Cardiac muscle cell (in vitro differentiated cells and primary cell): ENCODE data around the gene KYAT1. TPM values are rescaled to one million over a fixed set of nuclear protein-coding genes. Genes with fewer than 3 reads are reported as not detected.

Source experiments
- DNase-seq, 2 donors: peaks; one replicate each; pipeline versions ENCODE4 v3.0.0 to v3.0.0-alpha.2; 2010 to 2017; ENCODE audit warnings: low read depth in 1 of 2, low spot score in 1 of 2
- H3K27ac ChIP-seq: fragments of 200-600 bp; sonication (generic); 2 replicates; pipeline ENCODE4 v1.5.1; 2016
- H3K27me3 ChIP-seq: fragments of 200-600 bp; sonication (generic); 2 replicates; pipeline ENCODE4 v1.6.0; 2016; ENCODE audit warnings: control low read depth
- H3K36me3 ChIP-seq: fragments of 200-600 bp; sonication (generic); 2 replicates; pipeline ENCODE4 v1.5.1; 2016; ENCODE audit warnings: control low read depth
- H3K4me1 ChIP-seq: fragments of 200-600 bp; sonication (generic); 2 replicates; pipeline ENCODE4 v1.8.1; 2017; ENCODE audit warnings: low read depth, mild to moderate bottlenecking, mixed run types
- H3K4me3 ChIP-seq: fragments of 200-600 bp; sonication (generic); 2 replicates; pipeline ENCODE4 v1.5.1; 2016; ENCODE audit warnings: mild to moderate bottlenecking
- H3K9me3 ChIP-seq: fragments of 200-600 bp; sonication (generic); 2 replicates; pipeline ENCODE4 v1.5.1; 2017; ENCODE audit warnings: low read depth, mild to moderate bottlenecking, control low read depth
- CTCF ChIP-seq: IDR thresholded peaks from 2 replicates; pipeline ENCODE4 v1.5.1; 2012; ENCODE audit warnings: low read depth, mild to moderate bottlenecking, low read length
- polyA plus RNA-seq: library from polyadenylated mRNA; unstranded; fragments of >200 nt; fragmentation: Nextera tagmentation; extraction: Ambion mirVana; gene quantifications from 2 replicates; pipeline ENCODE4 v1.2.1, GENCODE V29; 2016
- total RNA-seq: library from RNA; depleted of rRNA; stranded (reverse); fragments of >200 nt; gene quantifications from 2 replicates; pipeline ENCODE4 v1.2.3, GENCODE V29; 2016

KYAT1 gene
- total and polyA plus RNA-seq, 2 experiments from 2014 or later, result 23.3 to 36.9 TPM

GRCh38 chr9:128901379-128901778, 19.6 kb upstream of the KYAT1 start:
- no peak for DNase-seq
- no peaks in the 10 kb centered on the region for H3K9me3 ChIP-seq
- H3K36me3 ChIP-seq, result no peaks in the 10 kb centered on the region
- no peaks in the 10 kb centered on the region for H3K4me1 ChIP-seq
- no peak for TF ChIP-seq CTCF
- H3K27ac ChIP-seq, result no peak overlapping the region
- H3K4me3 ChIP-seq, result no peak overlapping the region
- H3K27me3 ChIP-seq, result no peaks in the 10 kb centered on the region

- H3K4me1 ChIP-seq, result no peaks in the 10 kb centered on the region
- no peaks in the 10 kb centered on the region for H3K27me3 ChIP-seq
- TF ChIP-seq CTCF, result no peak
- no peak overlapping the region for H3K4me3 ChIP-seq
- H3K36me3 ChIP-seq, result peaks cover 4% of the 10 kb centered on the region
- H3K27ac ChIP-seq, result peak overlapping the region; percentile 15
- no peak for DNase-seq
- no peaks in the 10 kb centered on the region for H3K9me3 ChIP-seq
Observed at GRCh38 chr9:128899566-128900322, 18.0 kb upstream of the KYAT1 start.

- Histone ChIP-seq H3K4me1 (no peaks in the 10 kb centered on the region), H3K27ac (peak overlapping the region; percentile 21), H3K9me3 (no peaks in the 10 kb centered on the region), H3K36me3 (peaks cover 4% of the 10 kb centered on the region), H3K27me3 (no peaks in the 10 kb centered on the region), H3K4me3 (no peak overlapping the region)
- no peak for DNase-seq
- no peak for TF ChIP-seq CTCF
Observed at GRCh38 chr9:128898845-128899565, 17.3 kb upstream of the KYAT1 start.

- no peak for TF ChIP-seq CTCF
- Histone ChIP-seq H3K9me3 (no peaks in the 10 kb centered on the region), H3K4me1 (no peaks in the 10 kb centered on the region), H3K4me3 (no peak overlapping the region), H3K36me3 (peaks cover 4% of the 10 kb centered on the region), H3K27me3 (no peaks in the 10 kb centered on the region), H3K27ac (peak overlapping the region; percentile 21)
- no peak for DNase-seq
Observed at GRCh38 chr9:128898382-128898781, 16.6 kb upstream of the KYAT1 start.

- Histone ChIP-seq H3K27me3 (no peaks in the 10 kb centered on the region), H3K36me3 (peaks cover 4% of the 10 kb centered on the region), H3K27ac (no peak overlapping the region), H3K4me1 (no peaks in the 10 kb centered on the region), H3K9me3 (no peaks in the 10 kb centered on the region), H3K4me3 (no peak overlapping the region)
- no peak for TF ChIP-seq CTCF
- DNase-seq, result no peak
Observed at GRCh38 chr9:128895556-128895955, 13.8 kb upstream of the KYAT1 start.
